Mucosa of rectum (tissue), 2 donors: ENCODE measurements around the gene MRPS25.

Source experiments
- H3K27ac ChIP-seq, 2 donors: one replicate each; pipeline ENCODE4 v1.7.0; 2013; ENCODE audit warnings: inconsistent platforms in 2 of 2, low read depth in 2 of 2, low read length in 2 of 2
- H3K27me3 ChIP-seq, 2 donors: one replicate each; pipeline ENCODE4 v1.7.0; 2013; ENCODE audit warnings: low read length in 2 of 2; ENCODE audit not compliant: control insufficient read depth in 2 of 2, insufficient read depth in 2 of 2
- H3K36me3 ChIP-seq, 2 donors: one replicate each; pipeline ENCODE4 v1.7.0; 2013; ENCODE audit warnings: low read length in 2 of 2; ENCODE audit not compliant: control insufficient read depth in 2 of 2, insufficient read depth in 2 of 2
- H3K4me1 ChIP-seq, 2 donors: one replicate each; pipeline ENCODE4 v1.7.0; 2013; ENCODE audit warnings: low read length in 2 of 2, mild to moderate bottlenecking in 1 of 2; ENCODE audit not compliant: control insufficient read depth in 2 of 2, insufficient read depth in 2 of 2
- H3K4me3 ChIP-seq, 2 donors: one replicate each; pipeline ENCODE4 v1.7.0; 2013; ENCODE audit warnings: low read length in 2 of 2
- H3K9ac ChIP-seq, 2 donors: one replicate each; pipeline ENCODE4 v1.7.0; 2013; ENCODE audit warnings: low read length in 2 of 2, low read depth in 1 of 2, mild to moderate bottlenecking in 1 of 2
- H3K9me3 ChIP-seq, 2 donors: one replicate each; pipeline ENCODE4 v1.7.0; 2013; ENCODE audit warnings: low read length in 2 of 2; ENCODE audit not compliant: control insufficient read depth in 2 of 2
- donor health status: healthy.
- donor health status: Normal muscosa, but diverticular disease.

Gene MRPS25

DNA sequence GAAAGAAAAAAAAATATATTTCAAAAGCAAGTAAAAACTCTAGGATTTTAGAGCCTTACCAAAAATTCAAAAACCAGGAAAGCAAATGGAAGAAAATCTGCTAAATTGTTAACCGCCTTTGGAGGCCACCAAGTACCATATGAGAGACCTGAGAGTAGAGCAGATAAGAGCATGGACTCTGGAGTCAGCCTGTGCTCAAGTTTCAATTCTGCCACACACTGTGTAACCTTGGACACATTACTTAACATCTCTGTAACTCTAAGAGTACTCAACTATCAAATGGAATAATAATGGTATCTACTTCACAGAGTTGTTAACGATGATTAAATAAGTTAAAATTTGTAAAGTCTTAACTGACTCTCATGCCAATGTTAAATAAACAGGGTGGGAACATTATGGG, 21.1 kb upstream of the MRPS25 start:
- Histone ChIP-seq H3K4me1 (no peaks in the 10 kb centered on the region), H3K36me3 (peaks cover 49 to 72% of the 10 kb centered on the region in 2 donors), H3K27ac (no peak overlapping the region), H3K9me3 (no peaks in the 10 kb centered on the region), H3K27me3 (no peaks in the 10 kb centered on the region), H3K4me3 (no peak overlapping the region), H3K9ac (no peak overlapping the region)

DNA sequence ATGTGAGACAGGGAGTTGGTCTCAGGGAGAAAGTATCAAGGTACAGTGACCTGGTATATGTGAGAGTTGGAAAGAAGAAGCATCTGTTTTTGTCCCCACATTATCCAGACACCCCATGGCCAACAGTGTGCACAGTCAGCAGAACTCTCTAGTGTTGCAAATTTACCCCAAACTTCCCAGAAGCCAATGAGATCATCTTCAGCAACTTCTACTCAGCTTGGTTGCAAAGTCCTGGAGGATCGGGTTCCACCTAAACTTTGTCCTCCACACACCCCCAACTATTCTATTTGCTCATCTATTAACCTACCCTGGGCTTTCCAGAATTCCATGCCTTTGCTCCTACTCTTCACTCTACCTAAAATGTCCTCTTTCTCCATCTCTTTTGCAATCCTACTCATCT, 18.1 kb upstream of the MRPS25 start:
- Histone ChIP-seq H3K4me3 (no peak overlapping the region), H3K27me3 (no peaks in the 10 kb centered on the region), H3K9ac (no peak overlapping the region), H3K4me1 (no peaks in the 10 kb centered on the region), H3K9me3 (no peaks in the 10 kb centered on the region), H3K27ac (no peak overlapping the region), H3K36me3 (peaks cover 61 to 77% of the 10 kb centered on the region in 2 donors)

DNA sequence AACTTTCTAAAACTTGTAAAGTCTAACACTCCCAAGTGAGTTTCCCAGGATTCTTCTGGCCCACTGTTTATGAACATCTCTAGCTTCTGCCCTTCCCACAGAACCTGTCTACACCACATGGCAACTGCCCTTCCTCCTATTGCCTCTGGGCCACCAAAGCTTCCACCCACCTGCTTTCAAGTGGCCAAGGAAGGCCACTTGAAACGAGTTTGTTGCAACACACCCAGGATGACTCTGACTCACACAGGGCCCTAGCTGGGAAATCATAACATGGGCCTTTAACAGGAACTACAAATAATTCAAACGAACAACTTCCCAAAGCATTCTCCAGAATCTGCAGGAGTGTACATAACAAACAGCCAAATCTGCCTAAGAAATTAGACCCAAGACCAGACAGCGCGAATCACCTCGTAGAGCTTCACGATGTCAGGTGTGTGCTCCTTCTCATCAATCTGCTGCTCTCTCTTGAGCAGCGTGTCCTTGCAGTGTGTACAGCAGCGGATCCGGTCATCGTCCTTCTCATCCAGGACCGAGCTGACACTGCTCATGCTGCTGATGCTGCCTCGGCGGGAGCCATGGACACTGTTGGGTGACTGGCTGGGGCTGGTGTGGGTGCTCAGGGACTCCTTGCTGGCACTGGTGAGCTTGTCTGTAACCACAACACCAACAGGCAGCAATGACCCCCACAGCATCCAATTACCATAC, 17.0 kb upstream of the MRPS25 start:
- H3K4me3 ChIP-seq, result no peak overlapping the region
- H3K9me3 ChIP-seq, result no peaks in the 10 kb centered on the region
- no peaks in the 10 kb centered on the region for H3K27me3 ChIP-seq
- peaks cover 73 to 84% of the 10 kb centered on the region in 2 donors for H3K36me3 ChIP-seq
- no peak overlapping the region for H3K27ac ChIP-seq
- no peak overlapping the region for H3K9ac ChIP-seq
- H3K4me1 ChIP-seq, result no peaks in the 10 kb centered on the region

DNA sequence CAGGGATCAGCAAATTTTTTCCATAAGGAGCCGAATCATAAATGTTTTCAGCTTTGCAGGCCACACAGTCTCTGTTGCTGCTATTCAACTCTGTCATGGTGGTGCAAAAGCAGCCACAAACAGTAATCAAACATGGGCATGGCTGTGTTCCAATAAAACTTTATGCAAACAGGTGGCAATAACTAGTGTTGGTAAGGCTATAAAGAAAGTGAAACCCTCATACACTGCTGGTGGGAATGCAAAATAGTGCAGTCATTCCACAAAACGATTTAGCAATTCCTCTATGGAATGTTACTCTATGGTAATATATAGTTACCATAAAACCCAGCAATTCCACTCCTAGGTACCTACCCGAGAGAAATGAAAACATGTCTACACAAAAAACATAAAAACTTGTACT, 14.0 kb upstream of the MRPS25 start:
- Histone ChIP-seq H3K9me3 (no peaks in the 10 kb centered on the region), H3K4me3 (no peak overlapping the region), H3K9ac (no peak overlapping the region), H3K27me3 (no peaks in the 10 kb centered on the region), H3K4me1 (no peaks in the 10 kb centered on the region), H3K27ac (no peak overlapping the region), H3K36me3 (peaks cover 81 to 89% of the 10 kb centered on the region in 2 donors)

- H3K36me3 ChIP-seq, result peaks cover 66 to 71% of the 10 kb centered on the region in 2 donors
- H3K4me3 ChIP-seq, result no peak overlapping the region
- H3K9me3 ChIP-seq, result no peaks in the 10 kb centered on the region
- H3K27ac ChIP-seq, result no peak overlapping the region
- no peaks in the 10 kb centered on the region for H3K27me3 ChIP-seq
- no peak overlapping the region for H3K9ac ChIP-seq
- H3K4me1 ChIP-seq, result no peaks in the 10 kb centered on the region
Measured at GRCh38 chr3:15074500-15074899, 9.4 kb upstream of the MRPS25 start.

- H3K4me3 ChIP-seq, result no peak overlapping the region
- peaks cover 43 to 47% of the 10 kb centered on the region in 2 donors for H3K36me3 ChIP-seq
- H3K9ac ChIP-seq, result no peak overlapping the region
- no peaks in the 10 kb centered on the region for H3K27me3 ChIP-seq
- no peak overlapping the region for H3K27ac ChIP-seq
- H3K9me3 ChIP-seq, result no peaks in the 10 kb centered on the region
- H3K4me1 ChIP-seq, result no peaks in the 10 kb centered on the region
Measured at GRCh38 chr3:15071699-15072098, 6.6 kb upstream of the MRPS25 start.

DNA sequence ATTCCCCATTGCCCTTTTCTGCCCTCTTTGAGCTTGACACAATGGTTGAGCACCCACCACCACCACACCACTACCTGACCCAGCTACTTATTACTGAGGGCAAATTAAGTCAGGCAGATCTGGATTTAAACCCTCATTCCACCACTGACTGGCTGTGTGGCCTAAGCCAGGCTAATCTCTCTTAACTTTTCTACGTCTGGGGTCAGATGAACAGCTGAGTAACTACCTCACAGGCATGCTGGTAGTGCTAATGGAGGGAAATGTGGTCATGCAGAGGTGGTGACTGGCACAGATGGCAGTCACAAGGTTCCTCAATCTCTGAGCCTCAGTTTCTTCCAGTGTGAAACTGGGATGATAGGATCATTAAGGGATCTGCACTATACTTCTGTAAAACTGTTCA, 4.3 kb upstream of the MRPS25 start:
- no peaks in the 10 kb centered on the region for H3K9me3 ChIP-seq
- no peaks in the 10 kb centered on the region for H3K27me3 ChIP-seq
- H3K27ac ChIP-seq, result no peak overlapping the region
- peaks cover 0 to 3% of the 10 kb centered on the region in 2 donors for H3K4me1 ChIP-seq
- H3K36me3 ChIP-seq, result peaks cover 25% of the 10 kb centered on the region in 2 donors
- no peak overlapping the region for H3K9ac ChIP-seq
- H3K4me3 ChIP-seq, result no peak overlapping the region

GRCh38 chr3:15066467-15066866, 1.4 kb upstream of the MRPS25 start:
- Histone ChIP-seq H3K27me3 (no peaks in the 10 kb centered on the region), H3K36me3 (peaks cover 5 to 6% of the 10 kb centered on the region in 2 donors), H3K9ac (no peak overlapping the region), H3K4me3 (no peak overlapping the region), H3K4me1 (peaks cover 8 to 17% of the 10 kb centered on the region in 2 donors), H3K27ac (no peak overlapping the region), H3K9me3 (no peaks in the 10 kb centered on the region)

DNA sequence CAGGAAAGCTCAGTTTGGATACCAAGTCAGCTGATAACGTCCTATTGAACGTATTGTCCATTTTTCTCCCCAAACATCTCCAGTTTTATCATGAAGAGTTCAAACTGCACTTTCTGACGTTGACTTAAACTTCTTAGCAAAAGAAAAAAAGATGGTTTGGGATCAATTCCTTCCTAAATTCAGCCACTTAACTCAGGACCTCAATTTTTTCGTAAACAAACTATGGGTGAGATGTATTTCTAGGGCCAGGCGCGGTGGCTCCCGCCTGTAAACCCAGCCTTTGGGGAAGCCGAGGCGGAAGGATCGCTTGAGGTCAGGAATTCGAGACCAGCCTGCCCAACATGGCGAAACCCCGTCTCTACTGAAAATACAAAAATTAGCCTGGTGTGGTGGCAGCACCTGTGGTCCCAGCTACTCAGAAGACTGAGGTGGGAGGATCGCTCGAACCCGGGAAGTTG, 464 bp upstream of the MRPS25 start:
- H3K9me3 ChIP-seq, result no peaks in the 10 kb centered on the region
- peaks cover 8 to 17% of the 10 kb centered on the region in 2 donors for H3K4me1 ChIP-seq
- H3K27ac ChIP-seq, result no peak overlapping the region
- H3K4me3 ChIP-seq, result peak overlapping the region; percentile 84 to 89
- peaks cover 4 to 5% of the 10 kb centered on the region in 2 donors for H3K36me3 ChIP-seq
- H3K27me3 ChIP-seq, result no peaks in the 10 kb centered on the region
- peak overlapping the region; percentile 86 to 90 for H3K9ac ChIP-seq

DNA sequence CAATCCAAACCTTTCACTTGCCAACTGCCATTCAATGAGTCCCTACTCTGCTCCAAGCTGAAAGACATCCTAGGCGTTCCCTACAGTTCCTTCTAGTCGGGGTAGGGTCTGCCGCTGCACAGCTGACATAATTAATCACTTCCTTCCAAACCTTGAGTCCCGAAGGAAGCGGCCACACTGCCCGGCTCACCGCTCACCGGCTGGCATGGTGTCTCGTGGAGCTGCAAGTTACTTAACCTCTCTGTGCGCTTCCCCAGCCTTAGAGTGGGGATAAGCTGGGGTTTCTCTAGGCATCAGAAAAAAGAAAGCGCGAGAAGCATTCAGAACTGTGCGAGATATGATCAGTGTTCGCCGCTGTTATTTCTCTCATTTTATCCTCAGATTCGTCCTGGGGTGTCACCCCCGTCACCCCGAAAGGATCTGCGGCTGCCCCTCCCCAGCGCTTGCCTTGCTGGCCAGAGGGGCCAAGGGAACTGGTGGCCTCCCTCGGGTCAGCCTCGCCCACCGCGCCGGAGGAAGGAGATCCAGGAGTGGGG, 748 bp downstream of the MRPS25 start:
- Histone ChIP-seq H3K36me3 (peaks cover 2 to 5% of the 10 kb centered on the region in 2 donors), H3K27me3 (no peaks in the 10 kb centered on the region), H3K9ac (peak overlapping the region; percentile 86 to 90), H3K9me3 (no peaks in the 10 kb centered on the region), H3K27ac (peak overlapping the region; percentile 81), H3K4me1 (peaks cover 8 to 17% of the 10 kb centered on the region in 2 donors), H3K4me3 (peak overlapping the region; percentile 84 to 89)
